Measurements from ENCODE around the gene TOLLIP.
"Not testable (repeated sequence)": the region's sequence is repeated elsewhere in the genome, so short reads cannot be mapped to it uniquely, and the experiment has no call there.

TOLLIP gene

DNA sequence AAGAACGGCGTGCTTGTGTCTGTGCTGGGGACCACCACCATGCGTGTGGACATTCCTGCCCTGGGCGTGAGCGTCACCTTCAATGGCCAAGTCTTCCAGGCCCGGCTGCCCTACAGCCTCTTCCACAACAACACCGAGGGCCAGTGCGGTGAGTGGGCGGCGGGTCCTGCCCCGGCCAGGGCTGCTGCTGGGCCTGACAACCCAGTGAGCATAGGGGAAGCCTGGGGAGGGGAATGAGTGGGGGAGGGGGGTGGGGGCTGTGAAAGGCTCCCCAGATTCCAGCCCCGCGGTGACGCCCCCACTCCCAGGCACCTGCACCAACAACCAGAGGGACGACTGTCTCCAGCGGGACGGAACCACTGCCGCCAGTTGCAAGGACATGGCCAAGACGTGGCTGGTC lies 54.7 kb downstream of the TOLLIP start:
- H3K4me3 ChIP-seq (ENCODE audit: control insufficient read depth, low read depth, low read length), result no peak overlapping the region
- DNase-seq (ENCODE audit: low read depth), result no peak
- TF ChIP-seq, protein P1, sequence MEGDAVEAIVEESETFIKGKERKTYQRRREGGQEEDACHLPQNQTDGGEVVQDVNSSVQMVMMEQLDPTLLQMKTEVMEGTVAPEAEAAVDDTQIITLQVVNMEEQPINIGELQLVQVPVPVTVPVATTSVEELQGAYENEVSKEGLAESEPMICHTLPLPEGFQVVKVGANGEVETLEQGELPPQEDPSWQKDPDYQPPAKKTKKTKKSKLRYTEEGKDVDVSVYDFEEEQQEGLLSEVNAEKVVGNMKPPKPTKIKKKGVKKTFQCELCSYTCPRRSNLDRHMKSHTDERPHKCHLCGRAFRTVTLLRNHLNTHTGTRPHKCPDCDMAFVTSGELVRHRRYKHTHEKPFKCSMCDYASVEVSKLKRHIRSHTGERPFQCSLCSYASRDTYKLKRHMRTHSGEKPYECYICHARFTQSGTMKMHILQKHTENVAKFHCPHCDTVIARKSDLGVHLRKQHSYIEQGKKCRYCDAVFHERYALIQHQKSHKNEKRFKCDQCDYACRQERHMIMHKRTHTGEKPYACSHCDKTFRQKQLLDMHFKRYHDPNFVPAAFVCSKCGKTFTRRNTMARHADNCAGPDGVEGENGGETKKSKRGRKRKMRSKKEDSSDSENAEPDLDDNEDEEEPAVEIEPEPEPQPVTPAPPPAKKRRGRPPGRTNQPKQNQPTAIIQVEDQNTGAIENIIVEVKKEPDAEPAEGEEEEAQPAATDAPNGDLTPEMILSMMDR (conservative IDR thresholded peaks at IDR 0.05; ENCODE audit: control insufficient read depth, insufficient read depth, low read depth, low read length), result no peak

GRCh38 chr11:1254086-1254648 lies 55.3 kb downstream of the TOLLIP start:
- H3K4me3 ChIP-seq (ENCODE audit: control insufficient read depth, low read depth, low read length), result no peak overlapping the region
- DNase-seq (ENCODE audit: low read depth), result no peak
- TF ChIP-seq, protein P1 (conservative IDR thresholded peaks at IDR 0.05; ENCODE audit: control insufficient read depth, insufficient read depth, low read depth, low read length), result no peak

GRCh38 chr11:1253103-1253485 lies 56.3 kb downstream of the TOLLIP start:
- TF ChIP-seq, protein P1 (conservative IDR thresholded peaks at IDR 0.05; ENCODE audit: control insufficient read depth, insufficient read depth, low read depth, low read length), result no peak
- DNase-seq (ENCODE audit: low read depth), result no peak
- no peak overlapping the region for H3K4me3 ChIP-seq (ENCODE audit: control insufficient read depth, low read depth, low read length)

- no peak for DNase-seq (ENCODE audit: low read depth)
- TF ChIP-seq, protein P1 (conservative IDR thresholded peaks at IDR 0.05; ENCODE audit: control insufficient read depth, insufficient read depth, low read depth, low read length), result no peak
Observed at GRCh38 chr11:1252371-1253102, 56.9 kb downstream of the TOLLIP start.

GRCh38 chr11:1251236-1251770 lies 58.1 kb downstream of the TOLLIP start:
- H3K4me3 ChIP-seq (ENCODE audit: control insufficient read depth, low read depth, low read length), result no peak overlapping the region
- TF ChIP-seq, protein P1 (conservative IDR thresholded peaks at IDR 0.05; ENCODE audit: control insufficient read depth, insufficient read depth, low read depth, low read length), result no peak
- DNase-seq (ENCODE audit: low read depth), result no peak

More at GRCh38 chr11:1252371-1253102, 56.9 kb downstream of the TOLLIP start:
- H3K4me3 ChIP-seq (ENCODE audit: control insufficient read depth, low read depth, low read length), result no peak overlapping the region

DNA sequence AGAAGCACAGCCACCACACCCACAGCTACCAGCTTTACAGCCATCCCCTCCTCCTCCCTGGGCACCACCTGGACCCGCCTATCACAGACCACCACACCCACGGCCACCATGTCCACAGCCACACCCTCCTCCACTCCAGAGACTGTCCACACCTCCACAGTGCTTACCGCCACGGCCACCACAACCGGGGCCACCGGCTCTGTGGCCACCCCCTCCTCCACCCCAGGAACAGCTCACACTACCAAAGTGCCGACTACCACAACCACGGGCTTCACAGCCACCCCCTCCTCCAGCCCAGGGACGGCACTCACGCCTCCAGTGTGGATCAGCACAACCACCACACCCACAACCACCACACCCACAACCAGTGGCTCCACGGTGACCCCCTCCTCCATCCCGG lies 59.0 kb downstream of the TOLLIP start:
- H3K4me3 ChIP-seq (ENCODE audit: control insufficient read depth, low read depth, low read length); DNase-seq (ENCODE audit: low read depth): not testable (repeated sequence)

DNA sequence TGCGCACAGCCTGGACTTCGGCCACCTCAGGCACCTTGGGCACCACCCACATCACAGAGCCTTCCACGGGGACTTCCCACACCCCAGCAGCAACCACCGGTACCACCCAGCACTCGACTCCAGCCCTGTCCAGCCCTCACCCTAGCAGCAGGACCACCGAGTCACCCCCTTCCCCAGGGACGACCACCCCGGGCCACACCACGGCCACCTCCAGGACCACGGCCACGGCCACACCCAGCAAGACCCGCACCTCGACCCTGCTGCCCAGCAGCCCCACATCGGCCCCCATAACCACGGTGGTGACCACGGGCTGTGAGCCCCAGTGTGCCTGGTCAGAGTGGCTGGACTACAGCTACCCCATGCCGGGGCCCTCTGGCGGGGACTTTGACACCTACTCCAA lies 60.5 kb downstream of the TOLLIP start:
- not testable (repeated sequence) for DNase-seq (ENCODE audit: low read depth); H3K4me3 ChIP-seq (ENCODE audit: control insufficient read depth, low read depth, low read length)

DNA sequence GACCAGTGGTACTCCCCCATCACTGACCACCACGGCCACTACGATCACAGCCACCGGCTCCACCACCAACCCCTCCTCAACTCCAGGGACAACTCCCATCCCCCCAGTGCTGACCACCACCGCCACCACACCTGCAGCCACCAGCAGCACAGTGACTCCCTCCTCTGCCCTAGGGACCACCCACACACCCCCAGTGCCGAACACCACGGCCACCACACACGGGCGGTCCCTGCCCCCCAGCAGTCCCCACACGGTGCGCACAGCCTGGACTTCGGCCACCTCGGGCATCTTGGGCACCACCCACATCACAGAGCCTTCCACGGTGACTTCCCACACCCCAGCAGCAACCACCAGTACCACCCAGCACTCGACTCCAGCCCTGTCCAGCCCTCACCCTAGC lies 62.4 kb downstream of the TOLLIP start:
- H3K4me3 ChIP-seq (ENCODE audit: control insufficient read depth, low read depth, low read length); DNase-seq (ENCODE audit: low read depth): not testable (repeated sequence)

GRCh38 chr11:1246301-1246700 lies 63.1 kb downstream of the TOLLIP start:
- H3K4me3 ChIP-seq (ENCODE audit: control insufficient read depth, low read depth, low read length); DNase-seq (ENCODE audit: low read depth): not testable (repeated sequence)

DNA sequence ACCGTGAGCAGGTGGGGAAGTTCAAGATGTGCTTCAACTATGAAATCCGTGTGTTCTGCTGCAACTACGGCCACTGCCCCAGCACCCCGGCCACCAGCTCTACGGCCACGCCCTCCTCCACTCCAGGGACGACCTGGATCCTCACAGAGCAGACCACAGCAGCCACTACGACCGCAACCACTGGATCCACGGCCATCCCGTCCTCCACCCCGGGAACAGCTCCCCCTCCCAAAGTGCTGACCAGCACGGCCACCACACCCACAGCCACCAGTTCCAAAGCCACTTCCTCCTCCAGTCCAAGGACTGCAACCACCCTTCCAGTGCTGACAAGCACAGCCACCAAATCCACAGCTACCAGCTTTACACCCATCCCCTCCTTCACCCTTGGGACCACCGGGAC lies 63.7 kb downstream of the TOLLIP start:
- H3K4me3 ChIP-seq (ENCODE audit: control insufficient read depth, low read depth, low read length); DNase-seq (ENCODE audit: low read depth): not testable (repeated sequence)

GRCh38 chr11:1244557-1244956 lies 64.9 kb downstream of the TOLLIP start:
- DNase-seq (ENCODE audit: low read depth); H3K4me3 ChIP-seq (ENCODE audit: control insufficient read depth, low read depth, low read length): not testable (repeated sequence)

DNA sequence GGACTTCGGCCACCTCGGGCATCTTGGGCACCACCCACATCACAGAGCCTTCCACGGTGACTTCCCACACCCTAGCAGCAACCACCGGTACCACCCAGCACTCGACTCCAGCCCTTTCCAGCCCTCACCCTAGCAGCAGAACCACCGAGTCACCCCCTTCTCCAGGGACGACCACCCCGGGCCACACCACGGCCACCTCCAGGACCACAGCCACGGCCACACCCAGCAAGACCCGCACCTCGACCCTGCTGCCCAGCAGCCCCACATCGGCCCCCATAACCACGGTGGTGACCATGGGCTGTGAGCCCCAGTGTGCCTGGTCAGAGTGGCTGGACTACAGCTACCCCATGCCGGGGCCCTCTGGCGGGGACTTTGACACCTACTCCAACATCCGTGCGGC lies 65.9 kb downstream of the TOLLIP start:
- not testable (repeated sequence) for DNase-seq (ENCODE audit: low read depth); H3K4me3 ChIP-seq (ENCODE audit: control insufficient read depth, low read depth, low read length)

Data from fibroblast of mammary gland (primary cell).